ENCODE measurements around the gene TRIO.

The TRIO gene

GRCh38 chr5:14166437-14166836, 23.3 kb downstream of the TRIO start:
- DNase-seq (ENCODE audit: low read depth in 1 of 2, low spot score in 1 of 2): no peak

DNA sequence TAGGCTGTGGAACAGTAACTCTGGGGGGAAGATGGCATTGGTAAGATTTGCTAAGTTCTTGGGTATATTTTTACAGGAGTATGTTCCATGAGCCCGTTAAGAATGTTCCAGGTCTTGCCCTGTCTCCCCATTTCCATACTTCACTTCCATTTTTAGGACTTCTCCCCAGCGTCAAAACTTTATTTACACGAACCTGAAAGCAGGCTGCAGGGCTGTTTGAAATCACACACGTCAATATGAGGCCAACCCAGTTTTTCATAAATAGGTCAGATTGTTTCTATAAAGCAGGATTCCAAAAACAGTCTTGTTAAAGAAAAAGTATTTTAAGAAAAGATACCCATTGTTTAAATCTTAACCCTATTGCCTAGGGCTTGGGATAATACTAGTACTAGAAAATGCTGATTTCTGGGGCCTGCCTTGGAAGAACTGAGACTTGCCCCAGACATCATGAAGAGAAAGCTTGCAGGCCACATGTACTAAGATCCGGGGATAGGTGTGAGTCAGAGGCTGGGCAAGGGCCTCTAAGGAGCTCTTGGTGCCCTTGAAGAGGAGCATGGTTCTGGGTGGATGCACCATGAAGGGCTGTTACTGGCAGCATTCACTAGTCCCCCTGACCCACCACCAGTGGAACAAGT, 24.2 kb downstream of the TRIO start:
- no peak for DNase-seq (ENCODE audit: low read depth in 1 of 2, low spot score in 1 of 2)

DNA sequence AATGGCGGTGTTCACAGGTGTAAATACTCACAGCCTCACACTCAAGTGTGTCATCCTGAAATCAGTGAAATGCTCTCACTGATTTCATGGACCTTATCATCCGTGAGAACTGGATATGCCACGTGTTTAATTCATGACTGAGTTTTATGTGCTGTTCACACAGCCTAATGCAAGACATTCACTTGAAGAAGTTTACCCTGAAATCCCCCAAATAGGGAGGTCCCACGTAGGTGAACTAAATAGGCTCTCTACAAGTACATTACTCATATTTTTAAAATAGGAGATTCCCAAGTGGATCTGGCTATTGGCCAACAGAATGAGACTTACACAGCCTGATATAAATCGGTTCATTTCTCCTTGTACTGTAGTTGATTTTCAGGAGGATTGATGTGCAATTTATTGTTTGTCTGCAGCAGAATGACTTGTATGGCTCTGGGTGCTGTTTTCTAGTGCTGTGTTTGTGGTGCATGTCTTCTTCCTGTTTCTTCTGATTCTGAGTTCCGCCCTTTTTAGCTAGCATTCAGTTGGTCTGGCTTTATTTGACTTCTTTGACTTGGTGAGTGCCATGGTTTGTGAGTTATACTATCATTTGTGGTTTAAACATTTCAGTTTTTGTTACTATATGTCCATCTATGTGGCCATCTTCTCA, 25.1 kb downstream of the TRIO start:
- DNase-seq (ENCODE audit: low read depth in 1 of 2, low spot score in 1 of 2): no peak

- no peak for DNase-seq (ENCODE audit: low read depth in 1 of 2, low spot score in 1 of 2)
Measured at GRCh38 chr5:14168793-14169262, 25.7 kb downstream of the TRIO start.

- no peak for DNase-seq (ENCODE audit: low read depth in 1 of 2, low spot score in 1 of 2)
Measured at GRCh38 chr5:14171046-14171445, 27.9 kb downstream of the TRIO start.

DNA sequence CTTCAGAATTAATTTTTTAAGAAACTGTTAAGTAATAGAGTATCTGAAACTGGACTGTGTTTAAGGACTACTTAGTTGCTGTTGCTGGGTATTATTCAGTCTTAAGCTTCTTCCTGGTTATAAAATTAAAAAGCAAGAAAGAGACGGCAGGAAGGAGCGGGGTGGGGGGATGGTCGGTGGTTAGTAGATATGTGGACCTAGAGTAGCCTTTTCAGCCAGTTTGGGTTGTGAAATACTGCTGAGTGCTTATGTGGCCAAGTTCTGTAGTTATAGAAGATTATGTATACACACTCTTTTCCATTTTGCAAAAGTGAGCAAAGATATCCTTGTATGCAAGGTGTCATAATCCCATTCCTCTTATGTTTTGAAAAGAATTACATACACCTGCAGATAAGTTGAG, 28.5 kb downstream of the TRIO start:
- no peak for DNase-seq (ENCODE audit: low read depth in 1 of 2, low spot score in 1 of 2)

GRCh38 chr5:14172149-14172795, 29.1 kb downstream of the TRIO start:
- DNase-seq (ENCODE audit: low read depth in 1 of 2, low spot score in 1 of 2): no peak

GRCh38 chr5:14173377-14174229, 30.5 kb downstream of the TRIO start:
- DNase-seq (ENCODE audit: low read depth in 1 of 2, low spot score in 1 of 2): no peak

GRCh38 chr5:14174230-14174636, 31.1 kb downstream of the TRIO start:
- no peak for DNase-seq (ENCODE audit: low read depth in 1 of 2, low spot score in 1 of 2)

GRCh38 chr5:14175381-14175780, 32.2 kb downstream of the TRIO start:
- no peak for DNase-seq (ENCODE audit: low read depth in 1 of 2, low spot score in 1 of 2)

- DNase-seq (ENCODE audit: low read depth in 1 of 2, low spot score in 1 of 2): no peak
Measured at GRCh38 chr5:14176888-14177287, 33.7 kb downstream of the TRIO start.

- no peak for DNase-seq (ENCODE audit: low read depth in 1 of 2, low spot score in 1 of 2)
Measured at GRCh38 chr5:14177634-14178033, 34.5 kb downstream of the TRIO start.

DNA sequence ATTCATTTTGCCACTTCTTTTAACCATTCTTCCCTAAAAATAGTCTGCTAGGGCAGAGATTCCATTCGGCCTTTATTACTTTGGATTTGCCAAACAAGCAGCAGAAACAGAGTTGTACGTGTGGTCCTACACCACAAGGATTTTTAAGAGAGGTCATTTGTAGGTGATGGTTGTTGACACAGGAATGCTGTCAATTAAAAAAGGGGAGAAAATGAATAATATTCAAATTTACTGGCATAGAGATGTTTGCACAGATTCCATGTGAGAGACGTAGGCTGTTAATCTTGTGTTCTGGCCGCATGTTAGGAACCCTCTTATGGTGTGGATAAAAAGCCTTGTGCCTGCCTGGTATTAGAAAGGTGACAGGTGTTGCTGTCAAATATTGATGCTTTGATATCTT, 34.9 kb downstream of the TRIO start:
- no peak for DNase-seq (ENCODE audit: low read depth in 1 of 2, low spot score in 1 of 2)

- no peak for DNase-seq (ENCODE audit: low read depth in 1 of 2, low spot score in 1 of 2)
Measured at GRCh38 chr5:14178671-14179211, 35.6 kb downstream of the TRIO start.

- no peak for DNase-seq (ENCODE audit: low read depth in 1 of 2, low spot score in 1 of 2)
Measured at GRCh38 chr5:14179446-14179845, 36.3 kb downstream of the TRIO start.

DNA sequence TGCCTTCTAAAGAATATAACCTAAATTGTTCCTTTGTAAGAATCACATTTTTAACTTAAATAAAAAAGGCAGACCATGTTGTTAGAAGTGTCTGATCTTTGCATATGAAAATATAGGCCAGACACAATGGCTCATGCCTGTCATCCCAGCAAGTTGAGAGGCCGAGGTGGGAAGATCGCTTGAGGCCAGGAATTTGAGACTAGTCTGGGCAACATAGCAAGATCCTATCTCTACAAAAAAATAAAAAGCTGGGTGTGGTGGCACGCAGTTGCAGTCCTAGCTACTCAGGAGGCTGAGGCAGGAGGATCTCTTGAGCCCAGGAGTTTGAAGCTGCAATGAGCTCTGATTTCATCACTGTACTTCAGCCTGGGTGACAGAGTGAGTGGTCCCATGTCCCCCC, 37.3 kb downstream of the TRIO start:
- no peak for DNase-seq (ENCODE audit: low read depth in 1 of 2, low spot score in 1 of 2)

- DNase-seq (ENCODE audit: low read depth in 1 of 2, low spot score in 1 of 2): no peak
Measured at GRCh38 chr5:14181299-14181968, 38.3 kb downstream of the TRIO start.

DNA sequence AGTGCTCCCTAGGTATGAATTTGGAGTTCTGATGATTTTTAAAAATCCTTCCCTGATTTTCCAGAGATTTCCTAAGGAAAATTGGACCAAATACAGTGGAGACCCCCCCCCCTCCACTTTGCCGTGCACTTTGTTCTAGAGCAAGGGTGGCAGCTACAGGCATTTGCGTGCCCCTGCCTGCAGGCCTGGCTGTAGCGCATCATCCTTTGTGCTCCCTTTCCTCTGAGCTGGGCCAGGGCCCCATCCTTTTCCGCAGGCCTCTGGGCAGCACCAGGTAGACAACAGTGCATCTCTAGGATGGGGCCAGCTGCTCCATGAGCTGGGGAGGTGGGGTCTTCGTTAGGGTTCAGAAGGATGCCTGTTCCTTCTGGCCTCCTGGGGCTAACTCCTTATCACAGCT, 39.6 kb downstream of the TRIO start:
- DNase-seq (ENCODE audit: low read depth in 1 of 2, low spot score in 1 of 2): no peak

DNA sequence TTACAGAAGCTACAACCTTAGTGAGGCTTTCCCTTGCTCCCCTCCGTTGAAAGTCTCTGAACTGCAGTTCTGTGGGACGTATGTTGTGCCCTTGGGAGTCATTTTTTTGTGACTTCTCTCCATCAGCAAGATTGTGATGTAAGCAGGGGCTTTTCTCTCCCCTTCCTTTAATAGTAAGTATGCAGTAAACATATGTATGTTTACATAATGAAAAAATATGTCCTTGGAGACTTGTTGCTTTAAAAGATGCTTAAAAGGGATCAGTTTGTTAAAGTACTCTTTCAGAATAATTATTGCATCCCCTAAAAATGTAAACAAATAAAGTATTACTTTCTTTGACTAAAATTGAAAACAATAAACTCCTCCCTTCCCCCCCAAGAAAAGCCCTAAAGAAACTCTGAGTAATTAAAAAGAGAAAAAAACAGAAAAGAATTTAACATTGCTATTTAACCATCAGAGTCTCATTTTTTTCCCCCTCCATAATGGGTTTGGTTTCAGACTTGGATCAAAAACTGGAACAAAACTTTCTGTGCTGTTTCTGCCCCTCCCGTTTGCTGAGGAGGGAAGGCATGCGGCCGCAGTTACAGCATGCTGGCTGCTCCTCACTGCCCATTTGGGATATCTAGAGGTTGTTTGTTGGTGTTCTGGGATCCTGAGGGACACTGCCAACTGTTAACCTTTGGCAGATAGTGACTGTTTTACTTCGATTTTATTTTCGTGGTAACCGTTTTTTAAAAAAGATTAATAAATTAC, 40.2 kb downstream of the TRIO start:
- DNase-seq (ENCODE audit: low read depth in 1 of 2, low spot score in 1 of 2): no peak

GRCh38 chr5:14184082-14184481, 40.9 kb downstream of the TRIO start:
- DNase-seq (ENCODE audit: low read depth in 1 of 2, low spot score in 1 of 2): no peak
